NT2/D1 (cell line): ENCODE results near the gene AIRE.

Experiments used
- DNase-seq: peaks from one replicate; pipeline ENCODE4 v3.0.0-alpha.2; 2011; ENCODE audit warnings: low read depth, low spot score
- H3K27me3 ChIP-seq: 2 replicates; pipeline ENCODE4 v1.6.0; 2011; ENCODE audit warnings: mild to moderate bottlenecking; ENCODE audit not compliant: insufficient read length, insufficient read depth
- H3K36me3 ChIP-seq: 2 replicates; pipeline ENCODE4 v1.6.1; 2011; ENCODE audit warnings: mild to moderate bottlenecking, low read length, mixed read lengths; ENCODE audit not compliant: insufficient read depth, insufficient read length
- H3K4me1 ChIP-seq: 2 replicates; pipeline ENCODE4 v1.5.1; 2011; ENCODE audit not compliant: insufficient read depth, insufficient read length
- H3K4me3 ChIP-seq: 2 replicates; pipeline ENCODE4 v1.5.1; 2011; ENCODE audit warnings: low read depth; ENCODE audit not compliant: insufficient read length
- H3K9ac ChIP-seq: 2 replicates; pipeline ENCODE4 v1.6.0; 2011; ENCODE audit warnings: low read depth; ENCODE audit not compliant: insufficient read length
- H3K9me3 ChIP-seq: 2 replicates; pipeline ENCODE4 v1.5.1; 2011; ENCODE audit warnings: mild to moderate bottlenecking, low read length; ENCODE audit not compliant: insufficient read depth
- SUZ12 ChIP-seq: IDR thresholded peaks from 2 replicates; pipeline ENCODE4 v1.6.1; 2011; ENCODE audit not compliant: insufficient read length, insufficient read depth; ENCODE audit errors: extremely low read depth
- YY1 ChIP-seq: IDR thresholded peaks from 2 replicates; pipeline ENCODE4 v1.6.1; 2011; ENCODE audit not compliant: insufficient read length, insufficient read depth
- ZNF274 ChIP-seq: IDR thresholded peaks from 2 replicates; pipeline ENCODE4 v1.6.1; 2011; ENCODE audit warnings: mild to moderate bottlenecking, low read depth, low read length

AIRE gene

GRCh38 chr21:44271558-44272283 lies 14.0 kb upstream of the AIRE start:
- Histone ChIP-seq H3K4me3 (no peak overlapping the region), H3K27me3 (no peaks in the 10 kb centered on the region), H3K9ac (no peak overlapping the region), H3K4me1 (peaks cover 7% of the 10 kb centered on the region), H3K36me3 (no peaks in the 10 kb centered on the region), H3K9me3 (0 out of 2 replicates have a peak, but pooled peaks cover 4% of the 10 kb centered on the region)
- no peak for TF ChIP-seq SUZ12
- no peak for TF ChIP-seq ZNF274
- TF ChIP-seq YY1: no peak
- DNase-seq: no peak

- Histone ChIP-seq H3K27me3 (no peaks in the 10 kb centered on the region), H3K9me3 (0 out of 2 replicates have a peak, but pooled peaks cover 4% of the 10 kb centered on the region), H3K4me1 (peaks cover 7% of the 10 kb centered on the region), H3K9ac (no peak overlapping the region), H3K36me3 (no peaks in the 10 kb centered on the region), H3K4me3 (no peak overlapping the region)
- TF ChIP-seq YY1 (no peak), SUZ12 (no peak), ZNF274 (no peak)
- no peak for DNase-seq
Observed at GRCh38 chr21:44272284-44272858, 13.3 kb upstream of the AIRE start.

GRCh38 chr21:44273046-44273445 lies 12.6 kb upstream of the AIRE start:
- H3K9ac ChIP-seq: no peak overlapping the region
- H3K27me3 ChIP-seq: no peaks in the 10 kb centered on the region
- no peak for TF ChIP-seq ZNF274
- TF ChIP-seq YY1: no peak
- no peak for TF ChIP-seq SUZ12
- DNase-seq: no peak
- H3K4me1 ChIP-seq: peaks cover 7% of the 10 kb centered on the region
- H3K9me3 ChIP-seq: 0 out of 2 replicates have a peak, but pooled peaks cover 4% of the 10 kb centered on the region
- no peaks in the 10 kb centered on the region for H3K36me3 ChIP-seq
- H3K4me3 ChIP-seq: no peak overlapping the region

GRCh38 chr21:44275041-44275440 lies 10.6 kb upstream of the AIRE start:
- TF ChIP-seq YY1 (no peak), ZNF274 (no peak)
- Histone ChIP-seq H3K4me3 (no peak overlapping the region), H3K36me3 (no peaks in the 10 kb centered on the region), H3K27me3 (no peaks in the 10 kb centered on the region), H3K9me3 (0 out of 2 replicates have a peak, but pooled peaks cover 4% of the 10 kb centered on the region), H3K9ac (no peak overlapping the region), H3K4me1 (peaks cover 12% of the 10 kb centered on the region)
- no peak for DNase-seq

GRCh38 chr21:44279354-44280260 lies 6.1 kb upstream of the AIRE start:
- no peak overlapping the region for H3K4me3 ChIP-seq
- no peaks in the 10 kb centered on the region for H3K36me3 ChIP-seq
- H3K9ac ChIP-seq: no peak overlapping the region
- no peaks in the 10 kb centered on the region for H3K27me3 ChIP-seq
- peaks cover 30% of the 10 kb centered on the region for H3K4me1 ChIP-seq
- no peak for DNase-seq
- 0 out of 2 replicates have a peak, but pooled peaks cover 4% of the 10 kb centered on the region for H3K9me3 ChIP-seq
- no peak for TF ChIP-seq SUZ12
- TF ChIP-seq YY1: no peak
- no peak for TF ChIP-seq ZNF274

GRCh38 chr21:44281801-44282200 lies 3.9 kb upstream of the AIRE start:
- Histone ChIP-seq H3K27me3 (no peaks in the 10 kb centered on the region), H3K9ac (peak overlapping the region; percentile 51), H3K36me3 (no peaks in the 10 kb centered on the region), H3K4me1 (peaks cover 46% of the 10 kb centered on the region), H3K4me3 (no peak overlapping the region), H3K9me3 (no peaks in the 10 kb centered on the region)
- TF ChIP-seq SUZ12: no peak
- TF ChIP-seq ZNF274: no peak
- no peak for TF ChIP-seq YY1
- no peak for DNase-seq
